ENCODE measurements around the gene FSD2.
"Not testable (repeated sequence)": the region's sequence is repeated elsewhere in the genome, so short reads cannot be mapped to it uniquely, and the experiment has no call there.

FSD2 gene

DNA sequence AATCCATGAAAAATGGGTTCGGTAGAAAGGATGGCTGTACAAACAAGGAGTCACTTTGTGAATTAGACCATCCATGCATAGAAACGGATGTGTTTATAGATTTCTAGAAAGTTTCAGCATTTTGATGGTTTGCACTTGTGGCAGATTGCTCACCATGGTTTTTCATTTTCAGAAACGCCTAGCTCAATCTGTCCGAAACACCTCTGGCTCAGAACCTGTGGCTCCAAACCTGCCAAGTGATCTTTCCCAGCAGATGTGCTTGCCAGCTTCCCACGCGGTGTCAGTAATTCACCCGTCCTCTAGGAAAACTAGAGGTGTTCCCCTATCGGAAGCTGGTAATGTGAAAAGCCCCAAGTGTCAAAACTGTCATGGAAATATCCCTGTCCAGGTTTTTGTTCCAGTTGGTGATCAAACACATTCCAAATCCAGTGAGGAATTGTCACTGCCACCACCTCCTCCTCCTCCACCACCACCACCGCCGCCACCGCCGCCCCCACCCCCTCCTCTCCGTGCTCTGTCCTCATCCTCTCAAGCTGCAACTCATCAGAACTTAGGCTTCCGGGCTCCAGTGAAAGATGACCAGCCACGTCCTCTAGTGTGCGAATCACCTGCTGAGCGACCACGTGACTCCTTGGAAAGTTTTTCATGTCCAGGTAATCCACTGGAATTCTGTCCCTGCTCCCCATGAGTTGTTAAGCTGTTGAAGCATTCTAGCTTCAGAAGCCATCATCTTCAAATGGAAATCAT is 24.7 kb upstream of the FSD2 start:
- no peak for DNase-seq (ENCODE audit: low read depth in 2 of 2)

- no peak for DNase-seq (ENCODE audit: low read depth in 2 of 2)
Measured at GRCh38 chr15:82829234-82829633, 23.4 kb upstream of the FSD2 start.

GRCh38 chr15:82828075-82828474 is 22.2 kb upstream of the FSD2 start:
- no peak for DNase-seq (ENCODE audit: low read depth in 2 of 2)

DNA sequence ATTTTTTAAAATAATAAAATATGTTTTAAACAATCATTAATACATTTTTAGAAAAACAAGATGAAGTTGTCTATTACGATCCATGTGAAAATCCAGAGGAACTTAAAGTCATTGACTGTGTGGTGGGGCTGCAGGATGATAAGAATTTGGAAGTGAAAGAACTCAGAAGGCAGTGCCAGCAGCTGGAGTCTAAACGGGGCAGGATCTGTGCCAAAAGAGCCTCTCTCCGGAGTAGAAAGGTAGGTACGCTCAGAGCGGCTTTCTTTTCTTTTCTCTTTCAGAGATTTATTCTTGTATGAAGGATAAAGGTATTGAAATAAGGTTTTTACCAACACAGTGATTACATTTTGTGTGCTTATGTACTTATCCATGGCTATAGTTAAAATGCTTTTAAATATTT is 17.2 kb upstream of the FSD2 start:
- no peak for DNase-seq (ENCODE audit: low read depth in 2 of 2)

GRCh38 chr15:82821851-82822250 is 16.0 kb upstream of the FSD2 start:
- DNase-seq (ENCODE audit: low read depth in 2 of 2) = not testable (repeated sequence)

DNA sequence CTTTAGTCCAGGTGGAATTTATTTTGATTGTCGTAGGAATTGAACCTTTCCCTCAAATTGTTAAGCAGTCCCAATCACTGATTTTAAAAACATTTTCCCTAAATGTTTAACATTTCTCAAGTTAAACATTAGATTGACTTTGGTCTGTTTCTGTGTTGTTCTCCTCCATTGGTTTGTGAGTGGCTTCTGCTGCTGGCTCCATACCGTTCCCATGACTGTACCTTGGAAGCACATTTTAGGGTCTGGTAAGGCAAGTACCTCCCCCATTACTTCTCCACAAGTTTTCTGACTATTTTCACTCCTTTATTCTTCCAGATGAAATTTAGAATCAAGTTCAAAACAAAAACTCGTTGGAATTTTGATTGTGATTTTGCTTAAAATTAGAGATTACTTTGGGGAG is 15.5 kb upstream of the FSD2 start:
- DNase-seq (ENCODE audit: low read depth in 2 of 2) = not testable (repeated sequence)

- no peak for DNase-seq (ENCODE audit: low read depth in 2 of 2)
Measured at GRCh38 chr15:82820128-82820527, 14.3 kb upstream of the FSD2 start.

- no peak for DNase-seq (ENCODE audit: low read depth in 2 of 2)
Measured at GRCh38 chr15:82812994-82813393, 7.1 kb upstream of the FSD2 start.

GRCh38 chr15:82810890-82811426 is 5.1 kb upstream of the FSD2 start:
- peak; percentile 5 to 32 for DNase-seq (ENCODE audit: low read depth in 2 of 2)

DNA sequence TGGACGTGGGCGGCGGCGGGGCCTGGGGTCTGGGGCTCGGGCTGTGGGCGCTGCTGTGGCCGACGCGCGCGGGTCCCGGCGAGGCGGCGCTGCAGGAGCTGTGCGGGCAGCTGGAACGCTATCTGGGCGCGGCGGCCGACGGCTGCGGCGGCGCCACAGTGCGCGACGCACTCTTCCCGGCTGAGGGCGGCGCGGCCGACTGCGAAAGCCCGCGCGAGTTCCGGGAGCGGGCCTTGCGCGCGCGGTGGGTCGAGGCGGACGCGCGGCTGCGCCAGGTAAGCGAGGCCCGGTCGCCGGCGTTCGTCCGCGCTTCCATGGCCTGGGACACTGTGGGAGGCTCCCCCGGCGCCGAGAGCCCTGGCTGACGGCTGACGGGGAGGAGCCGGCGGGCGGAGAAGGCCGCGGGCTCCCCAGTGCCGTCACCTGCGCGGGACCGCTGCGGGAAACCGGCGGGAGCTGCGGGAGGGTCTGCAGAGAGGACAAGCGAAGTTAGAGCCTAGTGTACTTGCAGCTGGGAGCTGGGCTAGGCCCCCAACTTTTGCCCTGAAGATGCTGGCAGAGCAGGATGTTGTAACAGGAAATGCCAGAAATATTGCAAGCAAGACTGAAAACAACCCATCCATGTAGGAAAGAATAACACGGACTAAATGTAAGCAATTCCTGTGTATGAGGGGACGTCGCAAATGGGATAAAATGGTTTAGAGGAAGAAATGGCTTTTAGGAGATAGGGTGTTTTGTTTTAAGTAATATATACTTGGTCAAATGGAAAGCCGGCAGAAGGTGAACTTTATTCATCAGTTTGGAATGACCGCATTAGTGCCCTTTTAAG is 4.4 kb upstream of the FSD2 start:
- peak in 1 of 2 donors; percentile 15 for DNase-seq (ENCODE audit: low read depth in 2 of 2)

- peak; percentile 89 to 91 for DNase-seq (ENCODE audit: low read depth in 2 of 2)
Measured at GRCh38 chr15:82809308-82810060, 3.6 kb upstream of the FSD2 start, which contains the start of gene WHAMM. Gene WHAMM, plus strand, starts transcription at chr15:82809628. Its CDS starts 99 bp downstream, at chr15:82809727.

DNA sequence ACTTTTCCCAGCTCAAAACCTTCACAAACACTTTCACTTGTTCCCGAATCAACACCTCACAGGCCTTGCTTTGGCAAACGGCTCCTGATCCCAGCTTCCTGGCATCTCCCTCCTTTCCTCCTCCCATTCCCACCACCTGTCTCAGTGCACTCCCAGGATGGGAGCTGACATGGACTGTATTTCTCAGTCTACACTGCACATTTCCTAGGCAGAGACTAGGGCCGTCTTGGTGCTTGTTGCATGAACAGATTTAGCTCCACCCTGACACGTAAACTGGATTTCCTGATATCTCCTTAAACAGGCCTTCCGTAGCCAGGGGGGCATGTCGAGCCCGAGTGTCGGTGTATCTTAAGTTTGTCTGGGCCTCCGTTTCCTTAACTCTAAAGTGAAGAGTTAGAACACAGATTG is 2.8 kb upstream of the FSD2 start:
- DNase-seq (ENCODE audit: low read depth in 2 of 2) = no peak

DNA sequence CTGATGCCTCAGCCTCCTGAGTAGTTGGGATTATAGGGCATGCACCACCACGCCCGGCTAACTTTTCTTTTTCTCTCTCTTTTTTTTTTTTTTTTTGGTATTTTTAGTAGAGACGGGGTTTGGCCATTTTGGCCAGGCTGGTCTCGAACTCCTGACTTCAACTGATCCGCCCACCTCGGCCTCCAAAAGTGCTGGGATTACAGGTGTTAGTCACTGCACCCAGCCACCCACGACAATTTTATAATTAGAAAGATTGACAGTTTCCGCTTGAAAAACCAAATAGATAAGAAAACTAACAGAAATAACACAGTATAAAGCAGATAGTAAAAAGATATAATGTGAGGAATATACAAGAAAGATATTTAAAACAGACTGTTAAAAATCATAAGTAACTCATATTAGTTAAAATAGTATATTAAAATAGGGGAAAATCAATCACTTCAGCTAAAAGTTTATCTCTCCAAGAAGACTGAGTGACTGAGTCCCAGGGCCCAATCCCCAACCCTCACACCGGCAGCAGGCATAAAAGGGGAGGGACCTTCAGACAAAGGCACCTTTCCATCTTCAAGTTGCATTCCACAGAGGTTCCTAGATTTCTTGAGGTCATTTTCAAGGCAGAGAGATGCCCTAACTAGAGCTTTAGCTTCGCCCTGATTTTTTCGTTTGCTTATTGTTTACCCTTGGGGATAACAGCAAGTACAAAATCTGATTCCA is 2.2 kb upstream of the FSD2 start:
- no peak for DNase-seq (ENCODE audit: low read depth in 2 of 2)

DNA sequence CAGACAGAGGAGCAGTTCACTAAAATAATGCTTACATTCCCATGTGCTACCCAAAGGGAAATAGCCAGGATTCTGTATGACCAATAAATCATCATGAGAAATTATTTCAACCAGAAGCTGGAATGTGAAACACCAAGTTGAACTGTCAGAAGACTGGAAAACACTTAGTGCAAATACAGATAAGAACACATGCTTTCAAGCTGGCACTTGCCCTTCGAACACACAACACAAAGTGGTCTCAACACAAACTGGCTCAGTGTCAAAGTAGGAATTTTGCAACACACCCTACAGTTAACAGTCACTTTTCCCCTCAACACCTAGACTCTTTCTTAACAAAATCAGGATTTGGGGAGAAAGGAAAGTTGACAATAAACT is 1.3 kb downstream of the FSD2 start:
- no peak for DNase-seq (ENCODE audit: low read depth in 2 of 2)

DNA sequence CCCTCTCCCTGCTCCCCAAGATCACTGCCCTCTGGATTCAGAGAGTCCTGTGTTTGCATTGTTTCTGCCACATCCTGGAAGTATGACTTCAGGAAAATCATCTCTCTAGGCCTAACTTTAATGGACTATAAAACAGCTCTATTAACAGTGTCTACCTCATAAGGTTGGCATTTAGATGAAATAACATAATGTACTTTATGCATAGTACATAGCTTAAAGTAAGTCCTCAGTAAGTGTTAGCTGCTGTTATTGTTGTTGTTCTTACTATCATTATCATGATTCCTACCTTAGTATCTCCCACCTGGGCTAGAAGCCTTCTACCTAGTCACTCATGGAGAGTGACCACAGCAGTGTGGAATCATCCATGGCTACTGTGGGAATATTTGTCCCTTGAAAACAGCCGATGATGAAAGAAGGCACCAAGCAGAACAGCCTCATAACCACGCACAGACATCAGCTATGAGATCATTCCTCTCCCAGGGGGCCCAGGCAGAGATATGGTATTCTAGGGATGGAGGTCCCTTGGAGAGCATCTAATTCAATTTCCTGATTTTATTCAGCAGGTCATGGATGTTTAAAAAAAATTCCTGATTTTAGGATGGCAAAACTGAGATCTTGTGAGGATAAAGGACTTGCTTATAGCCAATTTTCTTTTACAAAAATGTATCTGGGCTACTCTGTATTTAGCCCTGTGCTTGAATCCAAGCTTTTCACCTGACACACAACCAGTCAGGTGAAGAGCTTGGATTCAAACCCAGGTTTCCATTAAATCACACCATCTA is 1.9 kb downstream of the FSD2 start:
- no peak for DNase-seq (ENCODE audit: low read depth in 2 of 2)

GRCh38 chr15:82802497-82802896 is 3.4 kb downstream of the FSD2 start:
- no peak for DNase-seq (ENCODE audit: low read depth in 2 of 2)

DNA sequence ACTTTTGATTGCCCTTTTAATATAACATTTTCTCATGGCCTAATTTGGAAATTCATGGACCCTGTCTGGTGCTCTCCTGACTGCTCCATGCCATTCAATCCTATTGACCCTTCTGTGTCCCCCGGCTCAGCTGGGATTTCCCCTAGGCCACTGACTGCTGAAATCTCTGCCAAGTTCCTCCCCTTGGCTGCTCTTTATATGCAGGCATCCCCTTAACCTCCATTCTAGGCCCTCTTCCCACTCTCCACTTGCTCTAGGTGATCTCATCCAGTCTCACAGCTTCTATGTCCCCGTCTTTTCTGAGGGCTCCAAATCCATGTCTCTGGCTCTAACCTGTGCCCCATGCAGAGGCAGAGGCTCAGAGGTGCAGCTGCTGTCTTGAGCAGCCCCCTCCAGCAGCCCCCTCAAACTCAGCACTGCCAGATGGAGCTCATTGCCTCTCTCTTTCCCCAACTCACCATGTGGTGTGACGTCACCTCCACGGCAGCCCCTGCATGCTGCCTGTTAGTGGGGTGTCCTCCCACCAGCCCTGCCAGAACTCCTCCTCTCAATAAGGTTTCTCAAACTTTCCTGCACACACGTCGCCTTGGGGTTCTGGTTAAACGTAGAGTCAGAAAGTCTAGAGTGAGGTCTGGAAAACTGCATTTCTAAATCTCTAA is 6.6 kb downstream of the FSD2 start:
- no peak for DNase-seq (ENCODE audit: low read depth in 2 of 2)

DNA sequence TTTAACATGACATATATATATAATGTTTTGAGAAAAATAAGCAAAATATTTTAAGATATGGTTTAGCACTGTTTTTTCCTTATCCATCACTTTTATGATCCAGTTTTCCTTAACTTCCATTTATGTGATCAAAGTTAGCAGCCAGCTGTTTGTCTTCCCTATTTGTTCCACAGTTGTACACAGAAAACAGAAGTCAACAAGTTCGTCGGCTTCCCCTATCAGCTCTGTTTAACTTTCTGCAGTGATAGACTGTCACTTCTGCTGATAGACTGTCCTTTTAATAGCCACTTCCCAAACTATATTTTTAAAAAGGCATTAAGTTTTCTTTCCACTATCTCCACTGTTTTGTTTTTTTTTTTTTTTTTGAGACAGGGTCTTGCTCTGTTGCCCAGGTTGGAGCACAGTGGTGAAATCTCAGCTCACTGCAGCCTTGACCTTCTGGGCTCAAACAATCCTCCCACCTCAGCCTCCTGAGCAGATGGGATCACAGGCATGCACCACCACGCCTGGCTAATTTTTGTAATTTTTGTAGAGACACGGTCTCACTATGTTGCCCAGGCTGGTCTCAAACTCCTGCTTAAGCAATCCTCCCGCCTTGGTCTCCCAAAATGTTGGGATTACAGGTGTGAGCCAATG is 7.2 kb downstream of the FSD2 start:
- DNase-seq (ENCODE audit: low read depth in 2 of 2) = no peak

DNA sequence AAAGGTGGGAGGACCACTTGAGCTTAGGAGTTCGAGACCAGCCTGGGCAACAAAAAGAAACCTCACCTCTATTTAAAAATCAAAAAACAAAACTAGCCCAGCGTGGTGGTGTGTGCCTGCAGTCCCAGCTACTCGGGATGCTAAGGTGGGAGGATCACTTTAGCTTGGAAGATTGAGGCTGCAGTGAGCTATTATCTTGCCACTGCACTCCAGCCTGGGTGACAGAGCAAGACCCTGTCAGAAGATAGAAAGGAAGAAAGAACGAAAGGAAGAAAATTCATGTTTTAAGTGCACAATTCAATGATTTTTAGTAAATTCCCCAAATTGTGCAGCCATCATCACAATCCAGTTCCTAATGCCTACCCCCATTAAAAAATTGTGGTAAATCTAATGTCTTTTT is 7.8 kb downstream of the FSD2 start:
- DNase-seq (ENCODE audit: low read depth in 2 of 2) = no peak

DNA sequence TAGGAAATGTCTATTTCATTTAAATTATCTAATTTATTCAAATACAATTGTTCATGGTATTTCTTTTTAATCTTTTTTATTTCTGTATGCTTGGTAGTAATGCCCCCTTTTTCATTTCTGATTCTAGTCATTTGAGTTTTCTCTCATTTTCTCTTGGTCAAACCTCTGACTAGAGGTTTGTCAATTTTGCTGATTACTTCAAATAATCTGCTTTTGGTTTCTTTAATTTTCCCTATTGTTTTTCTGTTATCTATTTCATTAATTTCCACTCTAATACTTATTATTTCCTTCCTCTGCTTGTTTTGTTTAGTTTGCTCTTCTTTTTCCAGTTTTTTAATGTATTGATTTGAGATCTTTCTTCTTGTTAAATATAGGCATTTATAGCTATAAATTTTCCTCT is 12.1 kb downstream of the FSD2 start:
- DNase-seq (ENCODE audit: low read depth in 2 of 2) = no peak

All from activated CD4-positive, alpha-beta T cell treated with anti-CD3 and anti-CD28 coated beads for 24 hours (primary cell).